WTC11 (cell line): ENCODE results near the gene CD209. TPM values are rescaled to one million over a fixed set of nuclear protein-coding genes. Genes with fewer than 3 reads are reported as not detected.

Source experiments
- ATAC-seq: fragments of 200-7000 bp; cut with Tn5 transposase; 2 replicates; pipeline ENCODE4 v1.10.0; 2021; ENCODE audit warnings: mild to moderate bottlenecking, moderate library complexity
- CTCF ChIA-PET: fragments of 300-600 bp; sonication (Branson Sonifier 250); formaldehyde crosslinking; loops from one replicate; lab custom pipeline; 2021; ENCODE audit warnings: antibody characterized with exemption; lab: Charles Lee
- POLR2A ChIA-PET: fragments of 350-600 bp; sonication (Branson Sonifier 250); formaldehyde crosslinking; loops from one replicate; lab custom pipeline; 2021; ENCODE audit warnings: antibody characterized with exemption; lab: Charles Lee
- DNase-seq: peaks from one replicate; pipeline ENCODE4 v3.0.0; 2021; ENCODE audit warnings: low spot score
- H3K27ac Mint-ChIP-seq: 2 replicates; pipeline ENCODE4 v1.8.0; 2021; ENCODE audit warnings: mixed read lengths
- H3K27me3 Mint-ChIP-seq: 2 replicates; pipeline ENCODE4 v1.8.0; 2021; ENCODE audit warnings: low read depth, mild to moderate bottlenecking, moderate library complexity, mixed read lengths
- H3K36me3 Mint-ChIP-seq: 2 replicates; pipeline ENCODE4 v1.8.0; 2021; ENCODE audit warnings: mixed read lengths
- H3K4me1 Mint-ChIP-seq: 2 replicates; pipeline ENCODE4 v1.8.0; 2022; ENCODE audit warnings: mixed read lengths
- H3K4me3 Mint-ChIP-seq: 2 replicates; pipeline ENCODE4 v1.8.0; 2021; ENCODE audit warnings: mild to moderate bottlenecking, moderate library complexity, mixed read lengths
- H3K9me3 Mint-ChIP-seq: 2 replicates; pipeline ENCODE4 v1.8.0; 2021; ENCODE audit warnings: mixed read lengths
- ESRRA ChIP-seq: sonication (generic); formaldehyde crosslinking; IDR thresholded peaks from 2 replicates; pipeline ENCODE4 v1.8.1; 2022; ENCODE audit warnings: mild to moderate bottlenecking, missing genetic modification reagents, borderline replicate concordance
- GTF2I ChIP-seq: fragments of 250-450 bp; sonication (Bioruptor Pico); conservative IDR thresholded peaks from 2 replicates; pipeline ENCODE4 v1.4.0; 2021; ENCODE audit warnings: mild to moderate bottlenecking
- HMGA2 ChIP-seq: fragments of 250-450 bp; sonication (Bioruptor Pico); IDR thresholded peaks from 2 replicates; pipeline ENCODE4 v1.4.0; 2021; ENCODE audit warnings: mild to moderate bottlenecking, moderate library complexity
- HMGXB4 ChIP-seq: sonication (generic); formaldehyde crosslinking; IDR thresholded peaks from 2 replicates; pipeline ENCODE4 v1.8.1; 2023; ENCODE audit warnings: mild to moderate bottlenecking, moderate library complexity, missing genetic modification reagents
- JUN ChIP-seq: sonication (generic); formaldehyde crosslinking; IDR thresholded peaks from 2 replicates; pipeline ENCODE4 v1.8.0; 2023; ENCODE audit warnings: mild to moderate bottlenecking, missing genetic modification reagents
- MYBL2 ChIP-seq: sonication (generic); formaldehyde crosslinking; IDR thresholded peaks from 2 replicates; pipeline ENCODE4 v1.8.1; 2023; ENCODE audit warnings: mild to moderate bottlenecking, moderate library complexity, missing genetic modification reagents
- NR3C1 ChIP-seq: sonication (generic); formaldehyde crosslinking; conservative IDR thresholded peaks from 2 replicates; pipeline ENCODE4 v1.8.1; 2023; ENCODE audit warnings: low read depth, mild to moderate bottlenecking, missing genetic modification reagents
- SMAD3 ChIP-seq: sonication (generic); formaldehyde crosslinking; IDR thresholded peaks from 2 replicates; pipeline ENCODE4 v1.8.0; 2022; ENCODE audit warnings: missing genetic modification reagents, mild to moderate bottlenecking, borderline replicate concordance
- SMAD4 ChIP-seq: sonication (generic); formaldehyde crosslinking; IDR thresholded peaks from 2 replicates; pipeline ENCODE4 v1.8.0; 2022; ENCODE audit warnings: mild to moderate bottlenecking, missing genetic modification reagents
- TCF7 ChIP-seq: sonication (generic); formaldehyde crosslinking; IDR thresholded peaks from 2 replicates; pipeline ENCODE4 v1.8.0; 2022; ENCODE audit warnings: mild to moderate bottlenecking, low read depth, missing genetic modification reagents, moderate library complexity
- TP53 ChIP-seq: sonication (generic); formaldehyde crosslinking; IDR thresholded peaks from 2 replicates; pipeline ENCODE4 v1.8.1; 2023; ENCODE audit warnings: mild to moderate bottlenecking, missing genetic modification reagents
- ZBTB21 ChIP-seq: sonication (generic); formaldehyde crosslinking; IDR thresholded peaks from 2 replicates; pipeline ENCODE4 v1.8.1; 2023; ENCODE audit warnings: mild to moderate bottlenecking, missing genetic modification reagents, borderline replicate concordance
- ZBTB43 ChIP-seq: sonication (generic); formaldehyde crosslinking; IDR thresholded peaks from 2 replicates; pipeline ENCODE4 v1.8.1; 2023; ENCODE audit warnings: mild to moderate bottlenecking, missing genetic modification reagents
- ZNF396 ChIP-seq: fragments of 250-450 bp; sonication (Bioruptor Pico); IDR thresholded peaks from 2 replicates; pipeline ENCODE4 v1.8.0; 2021; ENCODE audit warnings: mild to moderate bottlenecking, moderate library complexity, borderline replicate concordance
- ZNF425 ChIP-seq: fragments of 250-450 bp; sonication (Bioruptor Pico); conservative IDR thresholded peaks from 2 replicates; pipeline ENCODE4 v1.9.0; 2021; ENCODE audit warnings: mild to moderate bottlenecking
- ZNF512 ChIP-seq: sonication (generic); formaldehyde crosslinking; IDR thresholded peaks from 2 replicates; pipeline ENCODE4 v1.8.1; 2022; ENCODE audit warnings: missing genetic modification reagents, borderline replicate concordance
- ZNF532 ChIP-seq: fragments of 250-450 bp; sonication (Bioruptor Pico); IDR thresholded peaks from 2 replicates; pipeline ENCODE4 v1.9.0; 2021; ENCODE audit warnings: mild to moderate bottlenecking, borderline replicate concordance
- total RNA-seq: library from RNA; stranded (reverse); gene quantifications from 3 replicates; pipeline ENCODE4 v1.2.3, GENCODE V29; 2021

The CD209 gene
- total RNA-seq, 1 experiment from 2014 or later, result not detected

GRCh38 chr19:7734220-7735203 is 12.8 kb downstream of the CD209 start:
- no peak overlapping the region for H3K27ac Mint-ChIP-seq
- H3K9me3 Mint-ChIP-seq, result no peaks in the 10 kb centered on the region
- peaks cover 79% of the 10 kb centered on the region for H3K27me3 Mint-ChIP-seq
- H3K36me3 Mint-ChIP-seq, result no peaks in the 10 kb centered on the region
- ATAC-seq, result no peak
- no peak overlapping the region for H3K4me3 Mint-ChIP-seq
- ChIA-PET POLR2A (no interaction called here), CTCF (no interaction called here)
- TF ChIP-seq ZBTB43 (CRISPR knock-in tag) (no peak), ZNF512 (CRISPR knock-in tag) (no peak), ZNF532 (CRISPR knock-in tag) (no peak), ZNF425 (CRISPR knock-in tag) (no peak), ESRRA (CRISPR knock-in tag) (no peak), TP53 (CRISPR knock-in tag) (no peak), ZBTB21 (CRISPR knock-in tag) (no peak), HMGA2 (CRISPR knock-in tag) (no peak), GTF2I (CRISPR knock-in tag) (no peak), SMAD3 (CRISPR knock-in tag) (no peak), ZNF396 (CRISPR knock-in tag) (no peak)
- peaks cover 6% of the 10 kb centered on the region for H3K4me1 Mint-ChIP-seq
- no peak for DNase-seq

- H3K4me3 Mint-ChIP-seq, result no peak overlapping the region
- no peak overlapping the region for H3K27ac Mint-ChIP-seq
- ChIA-PET CTCF (no interaction called here), POLR2A (no interaction called here)
- H3K9me3 Mint-ChIP-seq, result no peaks in the 10 kb centered on the region
- H3K27me3 Mint-ChIP-seq, result peaks cover 87% of the 10 kb centered on the region
- peaks cover 13% of the 10 kb centered on the region for H3K4me1 Mint-ChIP-seq
- DNase-seq, result no peak
- ATAC-seq, result no peak
- H3K36me3 Mint-ChIP-seq, result no peaks in the 10 kb centered on the region
- no peak for TF ChIP-seq JUN
- no peak for TF ChIP-seq MYBL2 (CRISPR knock-in tag)
- no peak for TF ChIP-seq HMGXB4 (CRISPR knock-in tag)
- no peak for TF ChIP-seq SMAD4 (CRISPR knock-in tag)
- no peak for TF ChIP-seq TCF7 (CRISPR knock-in tag)
- TF ChIP-seq ZNF532 (CRISPR knock-in tag), result no peak
- TF ChIP-seq NR3C1 (CRISPR knock-in tag), result no peak
These were observed 14.0 kb downstream of the CD209 start for GRCh38 chr19:7733376-7733775.
